HG03457 (cell line): ENCODE measurements around the gene CYP27C1.
"Not testable (repeated sequence)": the region's sequence is repeated elsewhere in the genome, so short reads cannot be mapped to it uniquely, and the experiment has no call there.

Experiments used
- ATAC-seq: cut with Tn5 transposase; IDR thresholded peaks from one replicate; pipeline ENCODE4 v1.9.1; 2021; ENCODE audit warnings: moderate number of reproducible peaks; ENCODE audit not compliant: unreplicated experiment

CYP27C1 gene

GRCh38 chr2:127224135-127224534 is 4.0 kb upstream of the CYP27C1 start:
- not testable (repeated sequence) for ATAC-seq

- no peak for ATAC-seq
Observed at GRCh38 chr2:127220768-127221527, 849 bp upstream of the CYP27C1 start.

DNA sequence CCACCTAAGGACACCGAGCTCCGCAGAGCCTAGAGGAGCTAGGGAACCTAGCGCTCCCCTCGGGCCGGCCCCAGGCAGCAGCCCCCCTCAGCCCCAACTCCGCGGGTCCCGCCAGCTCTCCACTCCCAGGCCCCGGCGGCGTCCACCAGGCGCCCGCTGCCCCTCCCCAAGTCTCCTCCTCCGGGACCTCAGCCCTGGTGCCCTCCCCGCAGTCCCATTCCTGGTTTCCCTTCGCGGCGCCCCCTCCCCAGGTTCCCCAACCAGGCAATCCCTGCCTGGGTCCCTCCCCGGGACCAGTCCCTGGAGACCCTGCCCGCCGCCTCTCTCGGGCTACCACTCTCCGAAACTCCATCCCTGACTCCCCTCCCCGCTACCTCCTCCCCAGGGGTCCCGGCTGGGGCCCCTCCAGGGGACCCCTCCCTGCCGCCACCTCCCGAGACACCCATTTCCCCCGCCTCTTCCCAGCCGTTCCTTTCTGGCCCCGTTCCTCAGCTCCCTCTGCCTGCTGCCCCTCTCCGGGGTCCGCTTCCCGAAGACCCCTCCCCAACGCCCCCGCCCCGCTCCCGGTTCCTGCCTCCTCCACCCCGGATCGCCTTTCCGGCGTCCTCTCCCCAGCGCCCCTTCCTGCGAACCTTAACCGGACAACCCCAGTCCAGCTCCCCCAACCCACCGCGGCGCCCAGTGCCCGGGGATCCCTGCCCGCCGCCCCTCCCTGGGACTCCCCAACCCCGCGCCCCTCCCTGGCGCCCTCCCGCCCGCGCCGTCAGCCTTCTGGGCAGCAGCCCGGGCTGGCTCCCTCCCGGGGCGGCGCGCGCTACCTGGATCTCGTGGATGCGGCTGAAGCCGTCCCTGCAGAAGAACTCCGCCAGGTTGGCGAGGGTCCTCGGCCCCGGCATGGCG is 678 bp downstream of the CYP27C1 start:
- ATAC-seq, result no peak

GRCh38 chr2:127218812-127219170 is 1.3 kb downstream of the CYP27C1 start:
- no peak for ATAC-seq

- ATAC-seq, result no peak
Observed at GRCh38 chr2:127217470-127218325, 2.4 kb downstream of the CYP27C1 start.

- no peak for ATAC-seq
Observed at GRCh38 chr2:127216593-127216992, 3.5 kb downstream of the CYP27C1 start.

GRCh38 chr2:127216095-127216494 is 4.0 kb downstream of the CYP27C1 start:
- no peak for ATAC-seq

GRCh38 chr2:127214201-127214600 is 5.9 kb downstream of the CYP27C1 start:
- ATAC-seq, result not testable (repeated sequence)

DNA sequence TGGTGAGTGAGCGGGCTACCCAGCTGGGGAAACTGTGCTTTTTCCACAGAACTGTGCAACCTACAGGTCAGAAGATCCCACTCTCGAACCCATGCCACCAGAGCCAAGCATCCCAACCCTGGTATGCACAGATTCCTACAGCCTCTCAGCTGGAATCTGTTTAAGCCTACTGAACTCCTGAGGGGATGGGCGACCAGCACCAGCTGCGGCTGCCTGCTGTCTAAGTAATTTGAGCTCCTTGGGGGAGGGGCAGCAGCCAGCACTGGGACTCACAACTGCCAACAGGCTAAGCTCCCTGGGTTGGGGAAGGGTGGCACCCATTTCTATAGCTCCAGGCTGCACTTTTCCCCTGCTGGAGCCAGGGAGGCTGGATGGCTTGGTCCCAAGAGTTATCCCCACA is 11.8 kb downstream of the CYP27C1 start:
- ATAC-seq, result no peak

DNA sequence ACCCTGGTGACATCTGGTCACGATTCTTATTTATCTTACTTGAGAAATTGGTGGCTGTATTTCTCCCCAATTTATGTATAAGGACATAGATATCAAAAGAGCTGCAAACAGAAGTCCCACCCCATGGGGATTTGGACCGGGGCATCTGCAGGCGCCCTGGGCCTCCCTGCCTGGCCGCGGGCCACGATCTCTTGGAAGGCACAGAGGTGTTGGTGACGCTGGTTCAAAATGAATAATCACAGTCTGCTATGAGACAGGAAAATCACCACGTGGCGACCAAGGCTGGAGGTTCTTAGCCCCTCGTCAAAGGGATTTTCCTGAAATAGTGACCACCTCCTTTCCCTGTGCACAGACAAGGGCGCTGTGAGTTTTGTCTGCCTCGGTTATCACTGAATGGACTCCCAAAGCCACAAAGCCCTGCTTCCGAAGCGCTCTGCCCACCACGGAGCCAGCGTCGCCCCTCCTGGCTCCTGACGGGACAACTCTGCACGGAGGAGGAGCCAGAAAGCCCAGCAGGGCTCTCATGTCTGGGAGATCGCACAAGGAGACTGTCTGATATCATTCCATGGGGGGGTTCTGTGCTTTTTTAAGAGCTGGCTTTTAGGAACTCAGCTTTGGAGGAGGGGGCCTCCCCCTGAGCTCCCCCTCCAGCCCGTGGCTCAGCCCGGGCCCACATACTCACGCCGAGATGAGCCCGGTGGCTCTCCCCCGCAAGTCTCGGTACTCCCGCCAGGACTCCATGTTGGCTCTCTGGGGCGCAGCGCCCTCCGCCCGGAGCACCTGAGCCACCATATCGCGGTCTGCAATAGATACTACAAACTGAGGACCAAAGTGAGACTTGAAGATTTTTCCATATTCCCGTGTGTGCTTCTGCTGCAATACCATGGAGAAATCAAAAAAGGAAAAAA is 14.6 kb downstream of the CYP27C1 start:
- no peak for ATAC-seq

- no peak for ATAC-seq
Observed at GRCh38 chr2:127201452-127201851, 18.6 kb downstream of the CYP27C1 start.

DNA sequence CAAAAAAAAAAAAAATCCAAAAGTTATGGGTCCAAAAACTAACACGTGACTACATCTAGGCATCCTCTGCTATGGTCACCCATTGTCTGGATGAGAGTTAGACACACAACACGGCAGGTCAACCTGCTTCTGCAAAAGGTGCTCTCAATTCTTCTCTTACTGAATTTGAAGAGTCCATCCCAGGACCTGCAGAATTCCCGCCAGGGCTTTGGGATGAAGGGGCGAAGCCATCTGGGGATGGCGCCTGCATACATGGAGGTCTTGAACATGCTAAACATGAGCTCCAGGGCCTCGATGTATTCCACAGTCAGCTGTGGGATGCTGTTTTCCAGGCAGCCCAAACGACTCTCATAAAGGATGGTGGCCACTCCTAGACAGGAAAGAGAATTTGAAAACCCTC is 19.1 kb downstream of the CYP27C1 start:
- no peak for ATAC-seq

GRCh38 chr2:127199223-127199622 is 20.9 kb downstream of the CYP27C1 start:
- ATAC-seq, result no peak

DNA sequence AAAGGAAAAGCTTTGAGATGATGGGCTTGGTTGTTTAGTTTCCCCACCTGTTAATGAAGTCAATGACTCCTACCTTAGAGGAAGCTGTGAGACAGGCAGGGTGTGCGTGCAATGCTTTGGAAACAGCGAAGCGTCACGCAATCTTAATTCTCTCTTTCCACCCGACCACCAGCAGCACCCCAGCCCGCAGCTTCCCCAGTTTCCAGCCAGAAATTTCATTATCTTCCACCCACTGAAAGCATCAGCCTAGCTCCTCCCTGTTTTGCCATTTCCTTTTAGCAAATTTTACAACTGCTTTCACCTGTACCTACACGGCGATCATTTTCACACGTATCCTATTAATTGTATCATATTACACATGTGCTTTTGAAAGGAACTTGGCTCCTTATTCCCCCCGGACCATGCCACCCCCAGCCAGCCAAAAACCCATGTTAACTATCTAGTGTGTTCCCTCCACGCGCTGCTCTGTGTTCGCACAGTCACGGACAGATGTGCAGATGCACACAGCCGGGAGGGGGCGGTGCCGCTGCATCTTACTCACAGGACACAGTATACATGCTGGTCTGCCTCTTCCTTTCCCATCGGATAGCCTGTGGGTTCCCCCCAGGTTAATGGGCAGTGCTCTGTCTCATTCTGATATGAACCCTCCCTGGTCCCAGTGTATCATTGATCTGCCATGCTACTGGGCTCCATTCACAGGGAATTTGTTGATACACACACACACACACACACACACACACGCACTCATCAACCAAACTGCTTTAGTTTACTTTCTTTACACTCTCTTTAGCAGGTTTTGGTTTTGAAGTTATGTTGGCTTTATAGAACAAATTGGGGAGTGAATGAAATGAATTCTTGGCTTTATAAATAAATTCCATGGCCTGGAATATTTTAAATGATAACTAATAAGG is 22.4 kb downstream of the CYP27C1 start:
- ATAC-seq, result peak; percentile 77

GRCh38 chr2:127196998-127197397 is 23.1 kb downstream of the CYP27C1 start:
- ATAC-seq, result no peak

DNA sequence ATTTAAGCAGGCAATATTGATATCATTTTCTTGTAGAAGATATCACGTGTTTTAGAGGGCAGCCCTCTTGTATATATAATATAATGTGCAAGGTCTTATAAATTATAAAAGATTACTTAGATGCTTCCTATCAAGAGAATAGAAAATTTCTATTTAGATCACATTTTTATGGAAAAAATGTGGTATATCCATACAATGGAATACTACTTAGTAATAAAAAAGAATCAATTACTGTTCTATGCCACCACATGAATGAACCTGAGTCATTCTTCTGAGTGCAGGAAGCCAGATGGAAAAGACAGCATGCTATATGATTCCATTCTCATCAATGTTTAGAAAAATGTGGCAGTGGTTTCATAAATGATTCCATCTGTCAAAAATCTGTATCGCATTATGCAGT is 23.6 kb downstream of the CYP27C1 start:
- no peak for ATAC-seq

GRCh38 chr2:127195140-127196074 is 24.7 kb downstream of the CYP27C1 start:
- ATAC-seq, result no peak

- ATAC-seq, result no peak
Observed at GRCh38 chr2:127194447-127194846, 25.7 kb downstream of the CYP27C1 start.
